Measurements from ENCODE around the gene ASCL1. TPM values are rescaled to one million over a fixed set of nuclear protein-coding genes. Genes with fewer than 3 reads are reported as not detected.
A peak's percentile ranks its signal among the peaks of the same experiment; 100 is the strongest.

The ASCL1 gene
- total and polyA plus RNA-seq, 10 of the 15 experiments (the other 5 are each of a cell fraction or from before 2014, with no cell fraction given), result 10.6 to 61.1 (median 20.5) TPM

GRCh38 chr12:102954134-102954533 lies 3.3 kb upstream of the ASCL1 start:
- TF ChIP-seq JUND (IDR thresholded peaks at IDR 0.05; ENCODE audit: low read depth, low read length) (0 out of 2 replicates have a peak, but pooled peaks have one; percentile 6), PKNOX1 (IDR thresholded peaks at IDR 0.05) (peak; percentile 27; the same call in 1 of the 2 replicates), NFYB (IDR thresholded peaks at IDR 0.05; ENCODE audit: insufficient read depth, low read depth, low read length) (peak; percentile 89)
- TF ChIP-seq, protein P1, sequence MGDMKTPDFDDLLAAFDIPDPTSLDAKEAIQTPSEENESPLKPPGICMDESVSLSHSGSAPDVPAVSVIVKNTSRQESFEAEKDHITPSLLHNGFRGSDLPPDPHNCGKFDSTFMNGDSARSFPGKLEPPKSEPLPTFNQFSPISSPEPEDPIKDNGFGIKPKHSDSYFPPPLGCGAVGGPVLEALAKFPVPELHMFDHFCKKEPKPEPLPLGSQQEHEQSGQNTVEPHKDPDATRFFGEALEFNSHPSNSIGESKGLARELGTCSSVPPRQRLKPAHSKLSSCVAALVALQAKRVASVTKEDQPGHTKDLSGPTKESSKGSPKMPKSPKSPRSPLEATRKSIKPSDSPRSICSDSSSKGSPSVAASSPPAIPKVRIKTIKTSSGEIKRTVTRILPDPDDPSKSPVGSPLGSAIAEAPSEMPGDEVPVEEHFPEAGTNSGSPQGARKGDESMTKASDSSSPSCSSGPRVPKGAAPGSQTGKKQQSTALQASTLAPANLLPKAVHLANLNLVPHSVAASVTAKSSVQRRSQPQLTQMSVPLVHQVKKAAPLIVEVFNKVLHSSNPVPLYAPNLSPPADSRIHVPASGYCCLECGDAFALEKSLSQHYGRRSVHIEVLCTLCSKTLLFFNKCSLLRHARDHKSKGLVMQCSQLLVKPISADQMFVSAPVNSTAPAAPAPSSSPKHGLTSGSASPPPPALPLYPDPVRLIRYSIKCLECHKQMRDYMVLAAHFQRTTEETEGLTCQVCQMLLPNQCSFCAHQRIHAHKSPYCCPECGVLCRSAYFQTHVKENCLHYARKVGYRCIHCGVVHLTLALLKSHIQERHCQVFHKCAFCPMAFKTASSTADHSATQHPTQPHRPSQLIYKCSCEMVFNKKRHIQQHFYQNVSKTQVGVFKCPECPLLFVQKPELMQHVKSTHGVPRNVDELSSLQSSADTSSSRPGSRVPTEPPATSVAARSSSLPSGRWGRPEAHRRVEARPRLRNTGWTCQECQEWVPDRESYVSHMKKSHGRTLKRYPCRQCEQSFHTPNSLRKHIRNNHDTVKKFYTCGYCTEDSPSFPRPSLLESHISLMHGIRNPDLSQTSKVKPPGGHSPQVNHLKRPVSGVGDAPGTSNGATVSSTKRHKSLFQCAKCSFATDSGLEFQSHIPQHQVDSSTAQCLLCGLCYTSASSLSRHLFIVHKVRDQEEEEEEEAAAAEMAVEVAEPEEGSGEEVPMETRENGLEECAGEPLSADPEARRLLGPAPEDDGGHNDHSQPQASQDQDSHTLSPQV (IDR thresholded peaks at IDR 0.05), result no peak
- intact Hi-C loops (cut with micrococcal nuclease; ENCODE audit: unreplicated experiment) (no loop called here), in situ Hi-C loops (cut with MboI) (no loop called here)
- ChIA-PET CTCF (interaction anchor here (1.6 kb wide), 1 partner anchor 593 kb away, joined by 7 read pairs; no protein-coding TSS in a partner anchor), POLR2A (interaction anchor here (1.0 kb wide), 1 partner anchor 35 kb away, joined by 3 read pairs; no protein-coding TSS in a partner anchor), SMC1A (ENCODE audit: uncharacterized antibody, unreplicated experiment) (interaction anchor here (0.9 to 2.3 kb wide), 4 partner anchors 165 to 594 kb away, joined by 3 to 23 read pairs (median 4); no protein-coding TSS in a partner anchor), RAD21 (ENCODE audit: unreplicated experiment) (interaction anchor here (1.5 to 2.0 kb wide), 2 partner anchors 150 to 594 kb away, joined by 5 to 9 read pairs; no protein-coding TSS in a partner anchor)
- H3K79me2 ChIP-seq (ENCODE audit: control insufficient read depth, insufficient read depth, low read length), result no peaks in the 10 kb centered on the region
- no peak overlapping the region for H3K9ac ChIP-seq (ENCODE audit: control insufficient read depth, insufficient read depth, low read length)
- peaks cover 16% of the 10 kb centered on the region for H3K4me1 ChIP-seq (ENCODE audit: control insufficient read depth, insufficient read depth, low read length)
- H3K27me3 ChIP-seq (replicated peaks in 1 of 2; ENCODE audit: control insufficient read depth in 2 of 2, insufficient read depth in 2 of 2, low read length in 1 of 2), result peaks cover 0 to 9% of the 10 kb centered on the region in 2 experiments; a peak in 2 of 4 replicates
- no peaks in the 10 kb centered on the region for H3K9me3 ChIP-seq (replicated peaks; ENCODE audit: control insufficient read depth, insufficient read depth, low read length)
- H3K36me3 ChIP-seq (ENCODE audit: control insufficient read depth in 2 of 2, insufficient read depth in 2 of 2, low read length in 1 of 2), result no peaks in the 10 kb centered on the region
- no peak overlapping the region for H2AFZ ChIP-seq (ENCODE audit: control insufficient read depth, low read depth, low read length)
- H3K4me2 ChIP-seq (ENCODE audit: control insufficient read depth, insufficient read depth), result no peak overlapping the region
- no peak overlapping the region for H3K27ac ChIP-seq (ENCODE audit: control insufficient read depth, insufficient read depth)
- no peak overlapping the region for H3K4me3 ChIP-seq
- FAIRE-seq (peak; percentile 7), DNase-seq (ENCODE audit: low read depth, low spot score) (no peak), ATAC-seq (peak; percentile 35)
- no peaks in the 10 kb centered on the region for H4K20me1 ChIP-seq (ENCODE audit: control insufficient read depth, insufficient read depth)
- 0% methylated on average over 1 of the region's 1 CpG for WGBS (ENCODE audit: insufficient coverage, insufficient replicate concordance, low lambda C conversion rate, missing lambda C conversion rate)
- no TSS peak for BruUV-seq (replicated peaks)
